ENCODE results near the gene TPM3.
A peak's percentile ranks its signal among the peaks of the same experiment; 100 is the strongest.
"Not testable (repeated sequence)": the region's sequence is repeated elsewhere in the genome, so short reads cannot be mapped to it uniquely, and the experiment has no call there.

Gene TPM3

GRCh38 chr1:154205778-154206177 is 13.9 kb upstream of the TPM3 start:
- DNase-seq, result not testable (repeated sequence)

GRCh38 chr1:154199563-154199879 is 7.6 kb upstream of the TPM3 start:
- no peak for DNase-seq

GRCh38 chr1:154198756-154199562 is 7.1 kb upstream of the TPM3 start:
- DNase-seq, result peak; percentile 60

- DNase-seq, result no peak
These were observed 1.9 kb upstream of the TPM3 start for GRCh38 chr1:154193821-154194220.

GRCh38 chr1:154192476-154192875 is 576 bp upstream of the TPM3 start:
- no peak for DNase-seq

GRCh38 chr1:154190550-154190949 is 1.4 kb downstream of the TPM3 start:
- DNase-seq, result no peak

GRCh38 chr1:154186852-154187501 is 4.9 kb downstream of the TPM3 start:
- no peak for DNase-seq

- DNase-seq, result peak; percentile 24
These were observed 5.7 kb downstream of the TPM3 start for GRCh38 chr1:154186177-154186576.

GRCh38 chr1:154183046-154183915 is 8.6 kb downstream of the TPM3 start:
- peak; percentile 97 for DNase-seq

- peak; percentile 67 for DNase-seq
These were observed 9.4 kb downstream of the TPM3 start for GRCh38 chr1:154182344-154183045.

GRCh38 chr1:154181944-154182343 is 10.0 kb downstream of the TPM3 start:
- DNase-seq, result no peak

GRCh38 chr1:154179946-154180687 is 11.8 kb downstream of the TPM3 start:
- no peak for DNase-seq

- no peak for DNase-seq
These were observed 12.7 kb downstream of the TPM3 start for GRCh38 chr1:154178911-154179811.

GRCh38 chr1:154178013-154178412 is 13.9 kb downstream of the TPM3 start:
- DNase-seq, result no peak

- DNase-seq, result peak; percentile 80
These were observed 15.6 kb downstream of the TPM3 start for GRCh38 chr1:154176337-154176736.

- DNase-seq, result no peak
These were observed 17.2 kb downstream of the TPM3 start for GRCh38 chr1:154174654-154175053.

- no peak for DNase-seq
These were observed 20.0 kb downstream of the TPM3 start for GRCh38 chr1:154171880-154172279.

- DNase-seq, result no peak
These were observed 20.7 kb downstream of the TPM3 start for GRCh38 chr1:154171223-154171583.

- DNase-seq, result no peak
These were observed 21.2 kb downstream of the TPM3 start for GRCh38 chr1:154170547-154171222.

GRCh38 chr1:154167461-154167860 is 24.4 kb downstream of the TPM3 start:
- no peak for DNase-seq

Data from fibroblast of skin of back (primary cell).